Head of caudate nucleus (tissue), 42 donors: ENCODE data around the gene BAG3.
A peak's percentile ranks its signal among the peaks of the same experiment; 100 is the strongest.

ENCODE experiments used
- DNase-seq, 42 donors: peaks; one replicate each; pipeline versions ENCODE4 v3.0.0 to v3.0.0-alpha.2; 2020 to 2021; ENCODE audit warnings: mixed read lengths in 7 of 42
- intact Hi-C: fragments of 100-400 bp; cut with DNase I; formaldehyde crosslinking; loops from one replicate; pipeline ENCODE4 v1.15.0; 2022

Gene BAG3

DNA sequence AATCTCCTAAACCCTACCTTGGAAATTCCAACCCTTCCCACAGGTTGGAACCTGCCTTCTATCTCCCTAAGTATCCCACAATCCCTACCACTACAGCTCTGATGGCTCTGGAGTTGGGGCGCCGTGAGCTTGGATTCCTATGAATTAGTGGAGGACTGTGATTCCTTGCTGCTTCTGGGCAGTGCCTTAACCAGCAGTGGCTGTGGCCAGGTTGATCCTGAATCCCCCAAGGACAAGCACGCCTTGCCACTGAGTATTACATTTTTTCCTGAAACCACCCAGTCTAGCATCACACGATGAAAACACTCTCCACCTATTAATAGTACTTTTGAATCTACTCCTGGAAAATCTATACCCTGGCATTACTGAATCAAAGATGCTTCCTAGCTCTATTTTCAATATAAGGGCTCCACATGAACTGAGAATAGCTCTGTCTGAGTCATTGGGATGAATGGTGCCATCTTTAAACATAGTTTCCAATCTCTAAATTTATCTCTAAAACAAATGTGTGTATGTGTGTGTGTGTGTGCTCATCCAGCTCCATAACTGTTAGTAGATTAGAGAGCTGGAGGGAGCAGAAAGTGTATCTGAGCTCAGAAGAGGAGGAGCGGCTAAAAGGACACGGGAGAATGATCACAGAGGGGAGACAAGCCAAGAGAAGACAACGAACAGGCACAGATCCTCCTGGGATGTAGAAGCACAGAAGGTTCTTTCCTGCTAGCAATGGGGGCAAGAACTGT lies 62.7 kb downstream of the BAG3 start:
- peak in 1 of 42 donors; percentile 11 for DNase-seq
- intact Hi-C loops, result no loop called here

GRCh38 chr10:119714484-119714816 lies 63.3 kb downstream of the BAG3 start:
- intact Hi-C loops, result no loop called here
- DNase-seq, result no peak

- peak in 2 of 42 donors; percentile 6 to 41 for DNase-seq
- intact Hi-C loops, result no loop called here
Observed at GRCh38 chr10:119715628-119716505, 64.7 kb downstream of the BAG3 start.

DNA sequence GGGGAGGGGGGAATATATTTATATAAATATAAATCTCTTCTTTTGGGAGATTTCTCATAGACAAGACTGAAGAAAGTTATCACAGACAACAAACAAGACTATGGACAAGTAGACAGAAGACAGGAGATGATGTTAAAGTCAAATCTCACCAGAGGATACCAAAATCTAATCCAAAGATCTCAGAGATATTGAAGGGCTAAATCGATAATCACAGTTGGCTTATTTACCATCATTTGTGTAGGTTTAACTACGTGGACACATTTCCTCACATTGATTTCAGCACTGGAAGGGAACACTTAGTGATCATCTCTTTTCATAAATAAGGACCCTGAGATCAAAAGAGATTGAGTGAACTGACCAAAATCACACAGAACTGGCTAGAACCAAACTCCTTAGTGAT lies 72.0 kb downstream of the BAG3 start:
- intact Hi-C loops, result loop anchor here (10.0 kb wide), 1 partner anchor 128 kb away; the partner anchor contains the start of gene TIAL1
- DNase-seq, result no peak

DNA sequence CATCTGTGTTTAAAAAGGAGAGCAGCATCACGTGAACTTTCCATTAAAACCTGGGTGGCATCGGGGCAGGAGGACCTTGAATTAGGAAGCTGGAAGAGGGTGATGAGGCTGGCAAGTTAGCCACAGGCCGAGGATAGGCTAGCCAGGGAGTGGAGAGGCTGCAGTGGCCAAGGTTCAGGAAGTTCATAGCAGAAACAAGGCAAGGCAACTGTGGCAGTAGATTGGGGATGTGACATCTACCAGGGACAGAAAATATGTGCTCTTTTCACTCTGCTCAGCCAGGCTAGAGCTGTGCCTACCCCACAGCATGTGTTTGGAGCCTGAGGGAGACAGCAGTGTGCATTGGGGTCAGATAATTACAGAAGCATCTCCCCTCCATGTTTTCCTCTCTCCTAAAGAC lies 72.4 kb downstream of the BAG3 start:
- DNase-seq, result no peak
- intact Hi-C loops, result loop anchor here (10.0 kb wide), 1 partner anchor 129 kb away; the partner anchor contains the start of gene TIAL1

DNA sequence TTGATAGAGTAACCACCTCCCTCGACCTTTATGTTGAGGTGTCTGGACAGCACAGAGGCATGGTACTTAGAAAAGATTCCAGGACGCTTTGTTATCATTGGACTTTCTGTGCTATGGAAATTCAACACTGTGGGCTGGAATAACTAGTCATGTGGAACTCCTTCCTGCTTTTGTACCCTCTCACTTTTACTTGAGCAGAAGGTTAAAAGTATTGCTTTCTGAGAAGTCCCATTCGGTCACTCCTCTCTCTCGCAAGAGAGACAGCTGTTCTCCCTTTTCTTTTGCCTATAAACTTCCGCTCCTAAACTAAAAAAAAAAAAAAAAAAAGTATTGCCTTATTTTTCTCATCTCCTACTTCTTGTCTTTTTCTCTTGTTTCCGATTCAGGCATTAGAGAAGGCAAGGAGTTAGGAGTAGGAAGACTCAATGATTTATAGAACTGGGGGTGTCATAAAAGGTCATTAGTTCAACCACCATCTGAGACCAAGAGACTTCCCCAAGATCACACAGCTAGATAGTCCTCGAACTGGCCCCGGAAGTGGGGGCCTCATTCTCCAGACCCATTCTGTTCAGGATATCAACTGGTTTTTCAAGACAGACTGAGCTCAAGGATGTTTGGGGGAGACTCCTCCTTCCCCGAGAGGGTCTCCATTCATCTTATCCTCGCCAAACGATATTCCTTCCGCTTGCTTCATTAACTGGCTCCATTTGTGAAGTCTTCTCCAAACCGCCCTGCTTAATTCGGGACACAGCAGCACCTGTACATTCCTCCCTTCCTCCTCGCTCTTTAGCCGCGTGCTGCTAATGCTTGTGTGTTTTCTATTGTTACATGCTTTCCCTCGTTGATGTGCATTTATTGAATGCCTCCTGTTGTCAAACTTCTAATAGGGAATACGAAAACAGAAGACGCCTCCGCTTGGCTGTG lies 73.7 kb downstream of the BAG3 start:
- intact Hi-C loops, result loop anchor here (10.0 kb wide), 1 partner anchor 130 kb away; the partner anchor contains the start of gene TIAL1
- DNase-seq, result peak in 1 of 42 donors; percentile 23

GRCh38 chr10:119725517-119725827 lies 74.3 kb downstream of the BAG3 start:
- intact Hi-C loops, result loop anchor here (10.0 kb wide), 1 partner anchor 131 kb away; the partner anchor contains the start of gene TIAL1
- DNase-seq, result peak in 1 of 42 donors; percentile 19

DNA sequence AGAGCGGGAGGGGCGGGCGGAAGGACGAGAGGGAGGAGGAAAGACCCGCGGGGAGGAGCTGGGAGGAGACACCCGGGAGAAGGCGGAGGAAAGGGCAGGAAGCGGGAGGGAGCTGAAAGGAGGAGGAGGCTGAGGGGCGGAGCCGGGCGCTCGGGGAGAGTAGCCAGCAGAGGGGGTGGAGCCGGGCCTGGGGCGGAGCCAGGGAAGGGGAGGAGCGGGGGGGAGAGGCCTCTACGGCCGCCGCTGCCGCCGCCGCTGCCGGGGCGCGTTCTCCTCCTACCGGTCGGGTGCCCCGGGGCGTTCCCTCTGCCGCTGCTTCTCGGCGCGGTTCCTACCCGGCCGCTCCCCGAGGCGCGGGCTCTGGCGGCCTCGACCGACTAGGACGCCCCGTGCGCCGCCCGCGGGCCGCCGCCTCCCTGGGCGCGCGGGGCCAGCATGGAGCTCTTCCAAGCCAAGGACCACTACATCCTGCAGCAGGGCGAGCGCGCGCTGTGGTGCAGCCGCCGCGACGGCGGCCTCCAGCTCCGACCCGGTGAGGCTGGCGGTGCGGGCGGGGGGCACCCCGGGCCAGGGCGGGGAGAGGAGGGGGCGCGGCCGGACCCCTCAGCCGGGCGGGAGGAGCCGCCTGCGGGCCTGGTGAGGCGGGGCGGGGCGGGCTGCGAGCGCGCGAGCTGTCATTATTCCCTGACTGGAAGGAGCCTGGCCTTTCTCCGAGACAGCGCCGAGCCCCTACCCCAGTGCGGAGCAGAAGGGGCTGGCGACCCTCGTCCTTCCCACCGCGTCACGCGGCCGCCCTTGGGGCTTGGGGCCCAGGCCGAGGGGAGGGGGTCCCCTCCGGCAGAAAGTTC lies 74.9 kb downstream of the BAG3 start, which contains the start of gene INPP5F:
Gene INPP5F, plus strand, starts transcription at position 223 of the 848 bp plus-strand sequence. Its CDS starts 213 bp downstream, at position 436.
- intact Hi-C loops, result loop anchor here (2.0 to 10.0 kb wide), 2 partner anchors 39 to 131 kb away; partner anchors contain the start of gene TIAL1
- peak; percentile 93 to 100 (median 99) for DNase-seq

- intact Hi-C loops, result loop anchor here (2.0 to 10.0 kb wide), 2 partner anchors 40 to 132 kb away; partner anchors contain the start of gene TIAL1
- DNase-seq, result no peak
Observed at GRCh38 chr10:119726676-119727261, 75.6 kb downstream of the BAG3 start.
